ENCODE data around the gene DLX4. TPM values are rescaled to one million over a fixed set of nuclear protein-coding genes. Genes with fewer than 3 reads are reported as not detected.

Gene DLX4
- total and polyA plus RNA-seq, 2 donors (not counting 1 experiment from before 2014, with no cell fraction given): 0.17 to 0.88 TPM

GRCh38 chr17:49942947-49943346 lies 26.0 kb upstream of the DLX4 start:
- H3K27ac ChIP-seq (ENCODE audit: low read length in 2 of 2): no peak overlapping the region
- peaks cover 0 to 24% (median under 1%) of the 10 kb centered on the region in 4 experiments for H3K27me3 ChIP-seq (replicated peaks in 1 of 4; ENCODE audit: control extremely low read depth in 1 of 4, control insufficient read depth in 3 of 4, insufficient read depth in 4 of 4, low read length in 3 of 4)
- ChIA-PET CTCF (interaction anchor here (3.5 kb wide), 1 partner anchor 9 kb away, joined by 13 read pairs; no protein-coding TSS in a partner anchor), POLR2A (no interaction called here)
- H2AFZ ChIP-seq (ENCODE audit: insufficient read depth, low read depth, low read length, poor library complexity, severe bottlenecking): no peak overlapping the region
- no peak for TF ChIP-seq CTCF (IDR thresholded peaks at IDR 0.05)
- no peak for TF ChIP-seq EZH2 (IDR thresholded peaks at IDR 0.05; ENCODE audit: borderline replicate concordance, insufficient read depth, low read depth, low read length, poor library complexity, severe bottlenecking)
- DNase-seq (no peak), ATAC-seq (ENCODE audit: low read depth) (no peak)
- no peaks in the 10 kb centered on the region for H3K9me3 ChIP-seq (ENCODE audit: control extremely low read depth in 1 of 3, control insufficient read depth in 2 of 3, insufficient read depth in 1 of 3, low read length in 2 of 3)
- H3K36me3 ChIP-seq (replicated peaks in 1 of 2; ENCODE audit: control extremely low read depth in 1 of 2, control insufficient read depth in 1 of 2, extremely low read depth in 1 of 2, insufficient read depth in 2 of 2, low read length in 1 of 2): no peaks in the 10 kb centered on the region
- no peaks in the 10 kb centered on the region for H4K20me1 ChIP-seq (ENCODE audit: control insufficient read depth, insufficient read depth, low read length, poor library complexity, severe bottlenecking)
- intact Hi-C loops (cut with micrococcal nuclease): no loop called here
- no peak overlapping the region for H3K9ac ChIP-seq (ENCODE audit: low read length)
- H3K4me3 ChIP-seq (ENCODE audit: control extremely low read depth in 1 of 5, extremely low read depth in 1 of 5, insufficient read depth in 1 of 5, low read depth in 2 of 5, low read length in 4 of 5): no peak overlapping the region
- no peaks in the 10 kb centered on the region for H3K9me3 Mint-ChIP-seq (ENCODE audit: insufficient read depth)
- no peak overlapping the region for H3K4me3 Mint-ChIP-seq
- 83% methylated on average over 3 of the region's 5 CpGs for WGBS (ENCODE audit: insufficient coverage)
- peaks cover 0 to 4% of the 10 kb centered on the region in 2 donors for H3K4me1 ChIP-seq (ENCODE audit: control insufficient read depth in 2 of 2, insufficient read depth in 2 of 2, low read length in 2 of 2)
- no peak overlapping the region for H3K4me2 ChIP-seq (replicated peaks; ENCODE audit: low read depth, low read length, poor library complexity, severe bottlenecking)
- peaks cover 2% of the 10 kb centered on the region for H3K4me1 Mint-ChIP-seq
- H3K27me3 Mint-ChIP-seq: peaks cover 42% of the 10 kb centered on the region
- no peaks in the 10 kb centered on the region for H3K79me2 ChIP-seq (ENCODE audit: control insufficient read depth, insufficient read depth, low read length)
- H3K27ac Mint-ChIP-seq: no peak overlapping the region

GRCh38 chr17:49944273-49944870 lies 24.6 kb upstream of the DLX4 start:
- H3K9me3 ChIP-seq (ENCODE audit: control extremely low read depth in 1 of 3, control insufficient read depth in 2 of 3, insufficient read depth in 1 of 3, low read length in 2 of 3): no peaks in the 10 kb centered on the region
- Mint-ChIP-seq H3K9me3 (ENCODE audit: insufficient read depth) (no peaks in the 10 kb centered on the region), H3K27ac (no peak overlapping the region), H3K27me3 (peaks cover 42% of the 10 kb centered on the region), H3K4me3 (no peak overlapping the region), H3K4me1 (no peaks in the 10 kb centered on the region)
- H2AFZ ChIP-seq (ENCODE audit: insufficient read depth, low read depth, low read length, poor library complexity, severe bottlenecking): no peak overlapping the region
- H3K4me3 ChIP-seq (ENCODE audit: control extremely low read depth in 1 of 5, extremely low read depth in 1 of 5, insufficient read depth in 1 of 5, low read depth in 2 of 5, low read length in 4 of 5): no peak overlapping the region
- H3K27me3 ChIP-seq (replicated peaks in 1 of 4; ENCODE audit: control extremely low read depth in 1 of 4, control insufficient read depth in 3 of 4, insufficient read depth in 4 of 4, low read length in 3 of 4): peaks cover 0 to 31% (median under 1%) of the 10 kb centered on the region in 4 experiments
- H3K79me2 ChIP-seq (ENCODE audit: control insufficient read depth, insufficient read depth, low read length): no peaks in the 10 kb centered on the region
- TF ChIP-seq EZH2 (IDR thresholded peaks at IDR 0.05; ENCODE audit: borderline replicate concordance, insufficient read depth, low read depth, low read length, poor library complexity, severe bottlenecking) (no peak), CTCF (IDR thresholded peaks at IDR 0.05) (no peak)
- intact Hi-C loops (cut with micrococcal nuclease): no loop called here
- ATAC-seq (ENCODE audit: low read depth) (no peak), DNase-seq (no peak)
- no peak overlapping the region for H3K9ac ChIP-seq (ENCODE audit: low read length)
- 46% methylated on average over 22 of the region's 26 CpGs for WGBS (ENCODE audit: insufficient coverage)
- H3K27ac ChIP-seq (ENCODE audit: low read length in 2 of 2): no peak overlapping the region
- H3K4me1 ChIP-seq (ENCODE audit: control insufficient read depth in 2 of 2, insufficient read depth in 2 of 2, low read length in 2 of 2): peaks cover 0 to 1% of the 10 kb centered on the region in 2 donors
- H4K20me1 ChIP-seq (ENCODE audit: control insufficient read depth, insufficient read depth, low read length, poor library complexity, severe bottlenecking): no peaks in the 10 kb centered on the region
- H3K4me2 ChIP-seq (replicated peaks; ENCODE audit: low read depth, low read length, poor library complexity, severe bottlenecking): no peak overlapping the region
- H3K36me3 ChIP-seq (replicated peaks in 1 of 2; ENCODE audit: control extremely low read depth in 1 of 2, control insufficient read depth in 1 of 2, extremely low read depth in 1 of 2, insufficient read depth in 2 of 2, low read length in 1 of 2): no peaks in the 10 kb centered on the region
- CTCF ChIA-PET: interaction anchor here (1.2 kb wide), 1 partner anchor 171 kb away, joined by 3 read pairs; no protein-coding TSS in a partner anchor
- POLR2A ChIA-PET: no interaction called here
